AG09319 (cell line): ENCODE data around the gene CAMK2D.

Source experiments
- DNase-seq: peaks from one replicate; pipeline ENCODE4 v3.0.0-alpha.2; 2010; ENCODE audit warnings: low read depth; ENCODE audit errors: extremely low read depth
- TF ChIP-seq, protein P1 (sequence below): IDR thresholded peaks from 2 replicates; pipeline ENCODE4 v1.5.1; 2011; ENCODE audit warnings: low read depth, mild to moderate bottlenecking, inconsistent platforms, low read length, moderate library complexity

Gene CAMK2D

DNA sequence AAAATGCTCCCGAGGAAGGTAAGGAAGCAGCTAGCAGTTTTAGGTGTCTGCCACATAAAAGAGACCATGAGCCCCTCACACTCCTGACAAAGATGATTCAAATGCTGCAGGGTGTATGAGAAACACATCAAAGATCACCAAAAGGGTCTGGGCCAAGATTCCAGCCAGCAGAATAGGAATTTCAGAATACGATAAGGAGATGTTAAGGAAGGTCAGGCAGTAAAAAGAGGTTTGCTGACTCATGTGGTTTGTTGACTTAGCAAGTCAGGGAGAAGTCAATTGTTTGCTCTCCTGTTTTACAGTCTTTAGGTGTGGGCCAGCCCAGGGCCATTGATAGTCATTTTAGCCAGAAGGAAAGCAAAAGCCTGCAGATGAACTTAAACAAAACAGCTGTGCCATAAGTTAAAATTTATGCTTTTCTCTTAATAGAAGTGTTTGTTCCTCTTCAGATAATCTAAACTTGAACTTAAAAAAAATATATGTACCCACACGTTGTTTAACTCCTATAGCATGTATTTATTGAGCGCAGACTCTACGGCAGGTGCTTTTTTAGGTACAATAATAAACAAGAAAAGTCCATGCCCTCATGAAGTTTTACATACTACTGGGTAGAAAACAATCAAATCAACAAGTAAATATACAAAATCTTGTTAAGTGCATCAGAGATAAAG lies 115.6 kb downstream of the CAMK2D start:
- no peak for DNase-seq
- TF ChIP-seq, protein P1, sequence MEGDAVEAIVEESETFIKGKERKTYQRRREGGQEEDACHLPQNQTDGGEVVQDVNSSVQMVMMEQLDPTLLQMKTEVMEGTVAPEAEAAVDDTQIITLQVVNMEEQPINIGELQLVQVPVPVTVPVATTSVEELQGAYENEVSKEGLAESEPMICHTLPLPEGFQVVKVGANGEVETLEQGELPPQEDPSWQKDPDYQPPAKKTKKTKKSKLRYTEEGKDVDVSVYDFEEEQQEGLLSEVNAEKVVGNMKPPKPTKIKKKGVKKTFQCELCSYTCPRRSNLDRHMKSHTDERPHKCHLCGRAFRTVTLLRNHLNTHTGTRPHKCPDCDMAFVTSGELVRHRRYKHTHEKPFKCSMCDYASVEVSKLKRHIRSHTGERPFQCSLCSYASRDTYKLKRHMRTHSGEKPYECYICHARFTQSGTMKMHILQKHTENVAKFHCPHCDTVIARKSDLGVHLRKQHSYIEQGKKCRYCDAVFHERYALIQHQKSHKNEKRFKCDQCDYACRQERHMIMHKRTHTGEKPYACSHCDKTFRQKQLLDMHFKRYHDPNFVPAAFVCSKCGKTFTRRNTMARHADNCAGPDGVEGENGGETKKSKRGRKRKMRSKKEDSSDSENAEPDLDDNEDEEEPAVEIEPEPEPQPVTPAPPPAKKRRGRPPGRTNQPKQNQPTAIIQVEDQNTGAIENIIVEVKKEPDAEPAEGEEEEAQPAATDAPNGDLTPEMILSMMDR = no peak

- TF ChIP-seq, protein P1 = no peak
- DNase-seq = no peak
Measured at GRCh38 chr4:113645288-113645687, 116.2 kb downstream of the CAMK2D start.

DNA sequence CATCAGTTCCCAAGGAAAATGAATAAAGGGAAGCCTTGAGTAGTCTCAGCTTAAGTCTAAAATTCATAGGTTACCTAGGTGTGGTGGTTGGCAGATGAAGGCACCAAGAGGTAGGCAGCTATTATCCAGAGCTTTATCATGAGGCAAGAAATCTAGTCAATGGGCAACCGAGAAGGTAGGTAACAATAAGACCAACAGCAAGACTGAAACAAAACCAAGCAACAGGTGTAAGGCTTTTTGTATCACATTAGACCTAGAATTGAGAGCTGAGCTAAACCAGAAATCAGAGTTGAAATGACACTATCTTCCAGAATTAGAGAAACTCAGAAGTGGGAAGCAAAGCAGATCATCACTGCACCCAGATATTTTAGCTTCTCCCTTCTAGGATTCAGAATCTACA lies 117.1 kb downstream of the CAMK2D start:
- TF ChIP-seq, protein P1 = no peak
- DNase-seq = no peak

GRCh38 chr4:113643505-113643904 lies 118.0 kb downstream of the CAMK2D start:
- no peak for DNase-seq

DNA sequence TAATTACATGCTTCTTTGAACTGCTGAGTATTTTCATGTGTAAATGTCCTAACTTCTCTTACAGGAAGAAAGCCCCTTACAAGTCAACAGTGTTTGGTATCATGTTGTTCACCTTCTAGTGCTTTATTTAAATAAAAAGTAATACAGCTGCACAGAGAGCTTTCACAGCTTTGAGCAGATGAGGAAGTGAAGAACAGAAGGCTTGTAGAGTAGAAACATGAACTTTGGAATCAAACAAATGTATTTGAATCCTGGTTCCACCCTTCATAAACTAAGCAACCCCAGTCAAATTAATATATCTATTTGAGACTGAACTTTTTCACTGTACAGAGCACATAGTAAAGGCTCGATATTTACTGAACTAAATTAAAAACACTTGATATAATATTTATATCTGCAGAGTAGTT lies 120.5 kb downstream of the CAMK2D start:
- DNase-seq = no peak
- TF ChIP-seq, protein P1 = no peak

More at GRCh38 chr4:113643505-113643904, 118.0 kb downstream of the CAMK2D start:
- TF ChIP-seq, protein P1 = no peak

DNA sequence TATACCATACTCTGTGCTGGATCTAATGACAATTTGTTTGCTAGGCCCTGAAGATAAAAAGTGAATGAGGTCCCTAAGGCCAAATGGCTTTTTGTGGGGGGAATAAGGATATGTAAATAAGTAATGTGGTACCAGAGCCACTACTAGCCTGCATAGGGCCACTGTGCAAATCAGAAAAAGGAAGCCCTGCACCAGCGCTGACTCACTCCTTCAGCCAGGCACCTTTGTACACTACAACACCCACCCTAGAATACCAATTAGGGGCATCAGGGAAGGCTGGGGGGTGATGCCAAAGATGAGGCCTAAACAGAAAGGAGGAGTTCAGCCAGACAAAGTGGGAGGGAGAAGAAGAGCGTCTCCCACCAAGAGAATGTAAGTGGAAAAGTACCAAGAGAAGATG lies 122.2 kb downstream of the CAMK2D start:
- no peak for DNase-seq
- TF ChIP-seq, protein P1 = no peak

DNA sequence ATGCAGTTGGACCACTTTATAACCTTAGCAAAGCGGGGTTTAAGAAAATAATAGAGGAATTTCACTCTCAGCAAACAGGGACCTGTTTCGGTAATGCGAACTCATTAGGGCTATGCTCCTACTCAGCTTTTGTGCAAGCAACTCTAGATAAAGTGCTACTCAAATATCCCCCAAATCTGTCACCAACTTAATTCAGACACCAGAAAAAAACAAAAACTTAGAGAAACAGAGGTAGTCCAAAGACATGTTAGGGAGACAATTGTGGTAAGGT lies 123.0 kb downstream of the CAMK2D start:
- no peak for DNase-seq
- TF ChIP-seq, protein P1 = no peak
